Osteoblast (primary cell): ENCODE results near the gene CLTC. TPM values are rescaled to one million over a fixed set of nuclear protein-coding genes. Genes with fewer than 3 reads are reported as not detected.

Experiments used
- DNase-seq: peaks from one replicate; pipeline ENCODE4 v3.0.0; 2011; ENCODE audit warnings: low spot score, mixed read lengths; ENCODE audit not compliant: insufficient read length; ENCODE audit errors: missing footprints
- H2AFZ ChIP-seq: 2 replicates; pipeline ENCODE4 v1.6.0; 2011; ENCODE audit warnings: mild to moderate bottlenecking, low read length
- H3K27ac ChIP-seq: 2 replicates; pipeline ENCODE4 v1.5.1; 2011; ENCODE audit warnings: mild to moderate bottlenecking, low read depth, low read length, moderate library complexity
- H3K27me3 ChIP-seq: 2 replicates; pipeline ENCODE4 v1.6.0; 2012; ENCODE audit warnings: mild to moderate bottlenecking, control low read depth, inconsistent platforms, low read length, moderate library complexity; ENCODE audit not compliant: insufficient read depth
- H3K36me3 ChIP-seq: 2 replicates; pipeline ENCODE4 v1.5.1; 2011; ENCODE audit warnings: mild to moderate bottlenecking, low read length, control low read depth, moderate library complexity; ENCODE audit not compliant: insufficient read depth
- H3K4me1 ChIP-seq: 2 replicates; pipeline ENCODE4 v1.5.1; 2011; ENCODE audit warnings: mild to moderate bottlenecking, low read length, control low read depth, moderate library complexity; ENCODE audit not compliant: insufficient read depth
- H3K4me2 ChIP-seq: 2 replicates; pipeline ENCODE4 v1.6.0; 2011; ENCODE audit warnings: mild to moderate bottlenecking, low read length; ENCODE audit not compliant: insufficient read depth
- H3K4me3 ChIP-seq: fragments of 200-600 bp; sonication (generic); 3 replicates; pipeline ENCODE4 v1.5.1; 2012; ENCODE audit warnings: mild to moderate bottlenecking, low read length, inconsistent platforms; ENCODE audit not compliant: insufficient read depth
- H3K79me2 ChIP-seq: 2 replicates; pipeline ENCODE4 v1.6.0; 2012; ENCODE audit warnings: mild to moderate bottlenecking, low read length, control low read depth, inconsistent platforms; ENCODE audit not compliant: insufficient read depth
- H3K9me3 ChIP-seq: 2 replicates; pipeline ENCODE4 v1.5.1; 2011; ENCODE audit warnings: low read depth, low read length, control low read depth
- H4K20me1 ChIP-seq: 2 replicates; pipeline ENCODE4 v1.6.0; 2012; ENCODE audit warnings: mild to moderate bottlenecking, low read length, control low read depth; ENCODE audit not compliant: insufficient read depth
- CTCF ChIP-seq: IDR thresholded peaks from 2 replicates; pipeline ENCODE4 v1.5.1; 2011; ENCODE audit warnings: mild to moderate bottlenecking, low read depth, low read length, moderate library complexity; ENCODE audit errors: extremely low read depth
- total RNA-seq: library from RNA; depleted of rRNA; stranded (reverse); fragments of >200 nt; gene quantifications from 2 replicates; pipeline ENCODE4 v1.2.3, GENCODE V29; 2012

CLTC gene
- total RNA-seq, 1 donor: 518 TPM

- H3K4me2 ChIP-seq: no peak overlapping the region
- H3K36me3 ChIP-seq: no peaks in the 10 kb centered on the region
- H3K4me1 ChIP-seq: peaks cover 33% of the 10 kb centered on the region
- peaks cover 81% of the 10 kb centered on the region for H4K20me1 ChIP-seq
- H3K9me3 ChIP-seq: no peaks in the 10 kb centered on the region
- no peak overlapping the region for H3K27ac ChIP-seq
- peaks cover 95% of the 10 kb centered on the region for H3K79me2 ChIP-seq
- DNase-seq: no peak
- TF ChIP-seq CTCF: no peak
- H3K4me3 ChIP-seq: no peak overlapping the region
- no peak overlapping the region for H2AFZ ChIP-seq
- no peaks in the 10 kb centered on the region for H3K27me3 ChIP-seq
These were observed 12.7 kb downstream of the CLTC start for GRCh38 chr17:59632398-59632797.

DNA sequence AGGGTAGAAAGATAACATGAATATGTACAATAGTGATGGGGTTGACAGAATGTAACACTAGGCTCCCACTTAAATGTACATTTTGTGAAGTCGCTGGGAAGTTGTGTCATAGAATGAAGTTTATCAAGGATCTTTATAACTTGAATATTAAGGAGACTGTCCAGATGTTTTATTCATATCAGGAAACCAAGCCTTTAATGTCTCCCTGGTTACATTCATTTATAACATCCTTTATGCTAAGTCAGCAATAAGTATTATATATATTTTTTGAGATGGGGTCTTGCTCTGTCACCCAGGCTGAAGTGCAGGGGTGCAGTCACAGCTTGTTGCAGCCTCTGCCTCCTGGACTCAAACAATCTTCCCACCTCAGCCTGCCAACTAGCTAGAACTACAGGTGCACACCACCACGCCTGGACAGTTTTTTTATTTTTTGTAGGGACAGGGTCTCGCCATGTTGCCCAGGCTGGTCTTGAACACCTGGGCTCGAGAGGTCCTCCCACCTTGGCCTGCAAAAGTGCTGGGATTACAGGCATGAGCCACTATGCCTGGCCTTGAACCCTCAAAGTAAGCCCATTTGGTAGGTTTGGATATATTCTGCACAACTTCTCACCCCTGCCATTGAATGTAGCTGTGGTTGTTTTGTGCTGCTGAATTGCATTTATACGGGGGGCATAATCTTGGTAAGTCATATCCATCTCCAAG lies 14.1 kb downstream of the CLTC start:
- no peak for DNase-seq
- H3K9me3 ChIP-seq: no peaks in the 10 kb centered on the region
- no peak overlapping the region for H3K4me3 ChIP-seq
- H3K27me3 ChIP-seq: no peaks in the 10 kb centered on the region
- no peak overlapping the region for H2AFZ ChIP-seq
- no peaks in the 10 kb centered on the region for H3K36me3 ChIP-seq
- peaks cover 95% of the 10 kb centered on the region for H3K79me2 ChIP-seq
- TF ChIP-seq CTCF: no peak
- H3K4me1 ChIP-seq: peaks cover 30% of the 10 kb centered on the region
- H3K4me2 ChIP-seq: no peak overlapping the region
- no peak overlapping the region for H3K27ac ChIP-seq
- H4K20me1 ChIP-seq: peaks cover 79% of the 10 kb centered on the region

DNA sequence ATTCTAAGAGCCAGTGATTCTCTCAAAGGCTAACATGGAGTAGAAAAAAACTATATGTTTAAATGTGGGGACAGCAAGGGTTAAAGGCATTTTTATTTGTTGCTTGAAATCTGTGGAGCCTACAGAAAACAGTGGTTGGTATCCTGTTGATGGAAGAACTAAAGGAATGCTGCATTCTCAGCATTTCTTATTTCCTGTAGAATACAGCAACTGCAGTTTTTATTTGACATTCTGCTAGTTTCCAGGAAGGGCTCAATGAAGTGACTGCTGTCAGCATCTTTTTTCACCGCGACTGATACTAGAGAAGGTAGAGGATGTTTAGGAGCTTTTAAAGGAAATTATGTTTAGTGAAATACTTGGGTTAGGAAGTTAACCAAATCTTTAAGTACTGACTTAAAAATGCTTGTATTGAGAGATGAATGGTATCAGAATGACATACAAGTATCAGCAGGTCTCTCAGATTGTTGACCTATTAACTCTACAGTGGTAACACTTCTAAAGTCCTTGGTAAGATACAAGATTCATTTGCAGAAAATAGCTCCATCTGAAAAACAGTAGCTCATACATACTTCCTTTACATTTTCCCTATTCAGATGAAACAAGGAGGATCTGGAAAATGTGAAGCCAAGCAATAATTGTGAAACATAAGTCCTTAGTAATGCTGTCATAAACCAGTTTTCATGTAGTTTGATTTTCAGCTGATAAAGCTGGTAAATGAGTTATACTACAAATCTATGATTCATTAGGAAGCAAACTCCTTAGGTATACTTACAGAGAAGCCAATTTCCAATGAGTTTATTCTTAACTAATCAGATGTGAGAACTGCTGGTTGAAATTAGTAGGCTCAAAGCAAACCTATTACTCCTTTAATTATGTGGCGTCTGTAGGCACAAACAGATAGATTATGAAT lies 15.2 kb downstream of the CLTC start:
- no peak for TF ChIP-seq CTCF
- Histone ChIP-seq H3K36me3 (peaks cover under 1% of the 10 kb centered on the region), H3K4me2 (peak overlapping the region; percentile 4), H3K4me3 (no peak overlapping the region), H4K20me1 (peaks cover 78% of the 10 kb centered on the region), H3K4me1 (peaks cover 30% of the 10 kb centered on the region), H2AFZ (no peak overlapping the region), H3K79me2 (peaks cover 95% of the 10 kb centered on the region), H3K27me3 (no peaks in the 10 kb centered on the region), H3K9me3 (no peaks in the 10 kb centered on the region), H3K27ac (peak overlapping the region; percentile 24)
- DNase-seq: no peak

GRCh38 chr17:59637611-59638310 lies 18.1 kb downstream of the CLTC start:
- Histone ChIP-seq H3K79me2 (peaks cover 96% of the 10 kb centered on the region), H3K4me1 (peaks cover 34% of the 10 kb centered on the region), H3K4me2 (no peak overlapping the region), H2AFZ (no peak overlapping the region), H3K4me3 (no peak overlapping the region), H3K9me3 (no peaks in the 10 kb centered on the region), H4K20me1 (peaks cover 81% of the 10 kb centered on the region), H3K36me3 (peaks cover 10% of the 10 kb centered on the region), H3K27ac (no peak overlapping the region), H3K27me3 (no peaks in the 10 kb centered on the region)
- no peak for DNase-seq
- no peak for TF ChIP-seq CTCF
